Measurements from ENCODE around the gene POLR2J.

Gene POLR2J

GRCh38 chr7:102464577-102465280, 14.0 kb downstream of the POLR2J start, which contains the start of the genes ALKBH4 and LRWD1:
Gene ALKBH4 (minus strand): TSS chr7:102464863. CDS start chr7:102464836, 27 bp downstream.
Gene LRWD1 (plus strand): TSS chr7:102464984. CDS start chr7:102465081, 97 bp downstream.
- TF ChIP-seq CTCF (IDR thresholded peaks at IDR 0.05; ENCODE audit: extremely low read depth, missing control alignments), result no peak
- DNase-seq (ENCODE audit: low spot score), result peak; percentile 100

DNA sequence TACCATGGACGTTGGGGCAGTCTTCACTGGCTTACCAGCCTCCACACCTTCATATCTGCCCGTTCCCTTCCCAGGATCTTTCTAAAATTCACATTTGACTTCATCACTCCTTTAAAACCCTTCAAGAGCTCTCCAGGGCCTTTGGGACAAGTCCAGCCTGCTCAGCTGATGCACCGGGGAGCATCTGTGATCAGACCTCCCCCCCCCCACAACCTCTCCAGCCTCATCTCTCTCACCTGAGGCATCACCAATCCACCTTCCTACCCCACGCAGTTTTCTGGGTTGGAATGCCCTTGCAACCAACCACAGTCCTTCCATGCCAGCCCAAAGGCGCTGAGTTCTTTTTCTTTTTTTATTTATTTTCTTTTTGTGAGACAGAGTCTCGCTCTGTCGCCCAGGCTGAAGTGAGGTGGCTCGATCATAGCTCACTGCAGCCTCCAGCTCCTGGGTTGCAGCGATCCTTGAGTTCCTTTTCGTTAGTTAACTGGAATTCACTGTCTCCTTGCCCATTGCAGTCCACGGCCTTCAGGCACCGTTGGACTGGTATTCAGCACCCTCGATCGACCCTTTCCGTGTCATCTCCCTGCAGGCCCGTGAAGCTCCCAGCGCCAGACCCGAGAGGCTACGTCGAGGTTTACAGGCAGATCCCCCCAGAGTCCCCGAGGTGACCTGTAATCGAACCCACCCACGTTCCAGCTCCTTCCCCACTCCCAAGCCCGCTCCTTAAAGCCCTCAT, 14.7 kb downstream of the POLR2J start:
- no peak for DNase-seq (ENCODE audit: low spot score)

GRCh38 chr7:102460467-102460866, 18.3 kb downstream of the POLR2J start:
- no peak for TF ChIP-seq CTCF (IDR thresholded peaks at IDR 0.05; ENCODE audit: extremely low read depth, missing control alignments)
- DNase-seq (ENCODE audit: low spot score), result no peak

More for the DNA sequence above, 14.7 kb downstream of the POLR2J start:
- TF ChIP-seq CTCF (IDR thresholded peaks at IDR 0.05; ENCODE audit: extremely low read depth, missing control alignments), result no peak

DNA sequence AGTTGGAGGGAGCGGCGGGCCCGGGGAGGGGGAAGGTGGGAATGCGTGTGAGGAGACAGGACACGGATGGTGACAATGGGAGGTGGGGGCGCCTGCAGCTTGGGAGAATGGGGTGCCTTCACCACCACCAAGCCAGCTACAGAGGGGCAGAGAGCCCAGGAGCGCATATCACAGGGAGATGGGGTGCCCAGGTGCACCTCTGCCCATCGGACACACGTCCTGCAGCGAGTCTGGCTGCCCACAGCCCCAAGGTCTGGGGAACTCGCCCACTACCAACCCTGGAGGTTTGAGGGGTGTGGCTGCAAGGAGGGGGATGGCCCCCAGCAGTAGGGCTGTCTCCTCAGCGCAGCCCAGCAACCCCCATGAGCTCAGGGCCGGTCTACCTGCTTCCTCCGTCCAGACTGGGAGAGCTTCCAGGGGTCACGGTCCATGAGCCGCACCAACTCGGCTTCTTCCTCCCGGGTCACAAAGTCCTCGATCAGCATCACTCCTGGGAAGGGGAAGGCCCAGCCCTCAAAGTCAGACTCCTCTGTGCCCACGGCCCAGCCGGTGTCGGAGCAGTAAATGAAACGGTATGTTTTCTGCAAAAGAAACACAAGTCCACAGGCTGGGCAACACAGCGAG, 19.4 kb downstream of the POLR2J start:
- no peak for TF ChIP-seq CTCF (IDR thresholded peaks at IDR 0.05; ENCODE audit: extremely low read depth, missing control alignments)
- no peak for DNase-seq (ENCODE audit: low spot score)

- DNase-seq (ENCODE audit: low spot score), result no peak
- no peak for TF ChIP-seq CTCF (IDR thresholded peaks at IDR 0.05; ENCODE audit: extremely low read depth, missing control alignments)
These were observed 21.3 kb downstream of the POLR2J start for GRCh38 chr7:102457352-102457924.

DNA sequence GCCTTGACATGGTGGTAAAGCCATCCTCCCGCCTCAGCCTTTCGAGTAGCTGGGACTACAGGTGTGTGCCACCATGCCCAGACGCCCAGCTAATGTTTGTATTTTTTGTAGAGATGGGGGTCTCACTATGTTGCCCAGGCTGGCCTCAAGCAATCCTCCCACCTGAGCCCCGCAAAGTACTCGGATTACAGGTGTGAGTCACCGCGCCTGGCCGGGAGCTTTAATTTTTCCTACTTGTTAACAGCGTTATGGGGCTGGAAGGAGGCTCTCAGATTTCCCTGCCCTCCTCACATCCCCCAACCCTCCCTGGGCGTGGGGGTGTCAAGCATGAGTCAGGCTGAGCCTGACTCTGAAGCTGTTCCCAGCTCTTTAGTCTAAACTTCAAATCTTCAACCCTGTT, 22.4 kb downstream of the POLR2J start:
- DNase-seq (ENCODE audit: low spot score), result no peak
- no peak for TF ChIP-seq CTCF (IDR thresholded peaks at IDR 0.05; ENCODE audit: extremely low read depth, missing control alignments)

Data from GM20000 (cell line).